CD4-positive, alpha-beta T cell (primary cell): Measurements from ENCODE around the gene PKP4. TPM values are rescaled to one million over a fixed set of nuclear protein-coding genes. Genes with fewer than 3 reads are reported as not detected.

Experiments used
- ATAC-seq: fragments of 200-7000 bp; cut with Tn5 transposase; one replicate; pipeline ENCODE4 v1.10.0; 2022; ENCODE audit warnings: mild to moderate bottlenecking; ENCODE audit not compliant: poor library complexity
- CTCF ChIA-PET: fragments of 350-600 bp; sonication (Branson Sonifier 250); formaldehyde crosslinking; loops from one replicate; lab custom pipeline; 2021; ENCODE audit warnings: antibody characterized with exemption, inconsistent platforms; lab: Charles Lee
- POLR2A ChIA-PET: fragments of 350-600 bp; sonication (Branson Sonifier 250); formaldehyde crosslinking; loops from one replicate; lab custom pipeline; 2021; ENCODE audit warnings: antibody characterized with exemption, inconsistent platforms; lab: Charles Lee
- DNase-seq, 14 experiments: peaks; one replicate each; pipeline ENCODE4 v3.0.0-alpha.2; 2013 to 2020; ENCODE audit warnings: mixed read lengths in 2 of 14
- H3K27ac ChIP-seq, 2 donors: one replicate each; pipeline versions ENCODE4 v1.5.1 to v1.7.0; 2013; ENCODE audit warnings: low read length in 2 of 2, low read depth in 1 of 2, mild to moderate bottlenecking in 1 of 2
- H3K27me3 ChIP-seq, 2 experiments: 1 replicate in 1 of 2; 2 replicates in 1 of 2; pipeline versions ENCODE4 v1.6.1 to v1.7.0; 2013; ENCODE audit warnings: low read length in 2 of 2, control low read depth in 1 of 2, mild to moderate bottlenecking in 1 of 2, moderate library complexity in 1 of 2; ENCODE audit not compliant: insufficient read depth in 2 of 2, control insufficient read depth in 1 of 2
- H3K36me3 ChIP-seq: one replicate; pipeline ENCODE4 v1.6.1; 2013; ENCODE audit warnings: low read length, control low read depth; ENCODE audit not compliant: insufficient read depth
- H3K4me1 ChIP-seq: one replicate; pipeline ENCODE4 v1.6.1; 2013; ENCODE audit warnings: low read length, control low read depth; ENCODE audit not compliant: insufficient read depth
- H3K4me3 ChIP-seq: one replicate; pipeline ENCODE4 v1.5.1; 2013; ENCODE audit warnings: mild to moderate bottlenecking, low read length, moderate library complexity
- H3K9me3 ChIP-seq, 2 experiments: 1 replicate in 1 of 2; 2 replicates in 1 of 2; pipeline versions ENCODE4 v1.6.1 to v1.7.0; 2013; ENCODE audit warnings: low read length in 2 of 2, mild to moderate bottlenecking in 2 of 2, control low read depth in 1 of 2, moderate library complexity in 1 of 2; ENCODE audit not compliant: control insufficient read depth in 1 of 2, insufficient read depth in 1 of 2
- H3K27ac Mint-ChIP-seq: one replicate; pipeline ENCODE4 v1.8.0; 2020; ENCODE audit warnings: mixed read lengths
- H3K27me3 Mint-ChIP-seq: one replicate; pipeline ENCODE4 v1.8.0; 2021; ENCODE audit warnings: mixed read lengths
- H3K36me3 Mint-ChIP-seq: one replicate; pipeline ENCODE4 v1.8.0; 2021; ENCODE audit warnings: low read depth, mixed read lengths
- H3K4me1 Mint-ChIP-seq: one replicate; pipeline ENCODE4 v1.8.0; 2021; ENCODE audit warnings: low read depth, mixed read lengths
- H3K4me3 Mint-ChIP-seq: one replicate; pipeline ENCODE4 v1.8.0; 2020; ENCODE audit warnings: mild to moderate bottlenecking, mixed read lengths
- H3K9me3 Mint-ChIP-seq: one replicate; pipeline ENCODE4 v1.8.0; 2020; ENCODE audit warnings: mixed read lengths
- CTCF ChIP-seq: fragments of 200-600 bp; IDR thresholded peaks from one replicate; pipeline ENCODE4 v1.8.0; 2022; ENCODE audit warnings: antibody characterized with exemption, mild to moderate bottlenecking
- intact Hi-C, 2 experiments: fragments of 100-400 bp; cut with DNase I in 1 of 2; cut with micrococcal nuclease in 1 of 2; formaldehyde crosslinking; loops; one replicate each; pipeline versions ENCODE4 v1.15.1 to v1.9.0; 2023 to 2025; cut with DNase I, micrococcal nuclease
- total RNA-seq, 174 experiments: library from RNA in 2 of 174; stranded (reverse) in 2 of 174; gene quantifications; one replicate each; pipeline ENCODE4 v1.2.3 and lab custom pipeline; 2021 to 2026

The PKP4 gene
- total RNA-seq, 2 experiments from 2014 or later: 10.8 to 14.6 TPM

- peaks cover 17% of the 10 kb centered on the region for H3K36me3 ChIP-seq
- ChIA-PET POLR2A (no interaction called here), CTCF (no interaction called here)
- no peak for TF ChIP-seq CTCF
- ATAC-seq: no peak
- Mint-ChIP-seq H3K27me3 (no peaks in the 10 kb centered on the region), H3K4me1 (no peaks in the 10 kb centered on the region), H3K27ac (no peak overlapping the region), H3K9me3 (no peaks in the 10 kb centered on the region), H3K36me3 (peaks cover 41% of the 10 kb centered on the region), H3K4me3 (no peak overlapping the region)
- H3K4me1 ChIP-seq: no peaks in the 10 kb centered on the region
- no peak overlapping the region for H3K4me3 ChIP-seq
- intact Hi-C loops: no loop called here
- H3K27ac ChIP-seq: no peak overlapping the region
- no peak for DNase-seq
- H3K9me3 ChIP-seq: no peaks in the 10 kb centered on the region
- no peaks in the 10 kb centered on the region for H3K27me3 ChIP-seq
These were observed 167.4 kb downstream of the PKP4 start for GRCh38 chr2:158624071-158624667.

- no peak for ATAC-seq
- DNase-seq: peak in 1 of 14 experiments; percentile 7
- no peaks in the 10 kb centered on the region for H3K4me1 Mint-ChIP-seq
- ChIA-PET CTCF (no interaction called here), POLR2A (no interaction called here)
- H3K4me3 Mint-ChIP-seq: no peak overlapping the region
- TF ChIP-seq CTCF: no peak
- Histone ChIP-seq H3K9me3 (no peaks in the 10 kb centered on the region), H3K27ac (no peak overlapping the region), H3K4me1 (no peaks in the 10 kb centered on the region), H3K27me3 (no peaks in the 10 kb centered on the region), H3K4me3 (no peak overlapping the region), H3K36me3 (peaks cover 17% of the 10 kb centered on the region)
- no peaks in the 10 kb centered on the region for H3K27me3 Mint-ChIP-seq
- H3K27ac Mint-ChIP-seq: no peak overlapping the region
- H3K9me3 Mint-ChIP-seq: no peaks in the 10 kb centered on the region
- peaks cover 41% of the 10 kb centered on the region for H3K36me3 Mint-ChIP-seq
- intact Hi-C loops: no loop called here
These were observed 168.2 kb downstream of the PKP4 start for GRCh38 chr2:158624961-158625360.

GRCh38 chr2:158629116-158629515 lies 172.4 kb downstream of the PKP4 start:
- Histone ChIP-seq H3K4me3 (no peak overlapping the region), H3K27me3 (no peaks in the 10 kb centered on the region), H3K36me3 (peaks cover 13% of the 10 kb centered on the region), H3K27ac (no peak overlapping the region), H3K9me3 (no peaks in the 10 kb centered on the region), H3K4me1 (no peaks in the 10 kb centered on the region)
- POLR2A ChIA-PET: interaction anchor here (0.6 kb wide), 1 partner anchor 1160 kb away, joined by 3 read pairs; no protein-coding TSS in a partner anchor
- intact Hi-C loops: no loop called here
- Mint-ChIP-seq H3K36me3 (peaks cover 37% of the 10 kb centered on the region), H3K9me3 (no peaks in the 10 kb centered on the region), H3K27ac (no peak overlapping the region), H3K4me3 (no peak overlapping the region), H3K4me1 (no peaks in the 10 kb centered on the region), H3K27me3 (no peaks in the 10 kb centered on the region)
- ATAC-seq: no peak
- CTCF ChIA-PET: interaction anchor here (0.8 kb wide), 1 partner anchor 10 kb away, joined by 3 read pairs; no protein-coding TSS in a partner anchor
- TF ChIP-seq CTCF: no peak
- DNase-seq: no peak
